Suppressor macrophage treated with lipopolysaccharide for 4 hours (primary cell): ENCODE data around the gene HDAC4.
"Not testable (repeated sequence)": the region's sequence is repeated elsewhere in the genome, so short reads cannot be mapped to it uniquely, and the experiment has no call there.

Experiments
- DNase-seq: peaks from one replicate; pipeline ENCODE4 v3.0.0-alpha.2; 2020

HDAC4 gene

DNA sequence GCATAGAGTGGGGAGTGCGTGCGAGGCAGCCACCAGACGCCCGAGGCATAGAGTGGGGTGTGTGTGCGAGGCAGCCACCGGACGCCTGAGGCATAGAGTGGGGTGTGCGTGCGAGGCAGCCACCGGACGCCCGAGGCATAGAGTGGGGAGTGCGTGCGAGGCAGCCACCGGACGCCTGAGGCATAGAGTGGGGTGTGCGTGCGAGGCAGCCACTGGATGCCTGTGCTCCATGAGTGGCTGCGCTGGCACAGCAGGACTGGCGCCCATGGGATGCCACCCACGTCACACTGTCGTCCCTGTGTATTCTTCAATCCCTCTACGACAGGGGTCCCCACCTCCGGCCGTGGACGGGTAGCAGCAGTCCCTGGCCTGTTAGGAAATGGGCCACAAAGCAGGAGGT is 221.9 kb downstream of the HDAC4 start:
- DNase-seq, result no peak

DNA sequence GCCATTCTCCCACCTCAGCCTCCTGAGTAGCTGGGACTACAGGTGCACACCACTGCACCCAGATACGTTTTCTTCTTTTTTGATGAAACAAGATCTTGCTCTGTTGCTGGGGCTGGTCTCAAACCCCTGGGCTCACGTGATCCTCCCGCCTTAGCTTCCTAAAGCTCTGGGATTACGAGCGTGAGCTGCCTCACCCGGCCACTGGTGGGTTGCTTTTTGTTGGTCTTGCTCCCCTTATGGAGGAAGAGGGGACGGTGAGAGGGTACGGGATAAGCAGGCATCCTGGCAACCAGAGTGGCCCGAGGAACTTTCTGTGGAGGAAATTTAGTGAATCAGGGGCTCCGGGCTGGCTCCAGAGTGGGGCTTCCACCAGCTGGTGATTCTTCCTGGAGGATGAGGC is 222.3 kb downstream of the HDAC4 start:
- no peak for DNase-seq

DNA sequence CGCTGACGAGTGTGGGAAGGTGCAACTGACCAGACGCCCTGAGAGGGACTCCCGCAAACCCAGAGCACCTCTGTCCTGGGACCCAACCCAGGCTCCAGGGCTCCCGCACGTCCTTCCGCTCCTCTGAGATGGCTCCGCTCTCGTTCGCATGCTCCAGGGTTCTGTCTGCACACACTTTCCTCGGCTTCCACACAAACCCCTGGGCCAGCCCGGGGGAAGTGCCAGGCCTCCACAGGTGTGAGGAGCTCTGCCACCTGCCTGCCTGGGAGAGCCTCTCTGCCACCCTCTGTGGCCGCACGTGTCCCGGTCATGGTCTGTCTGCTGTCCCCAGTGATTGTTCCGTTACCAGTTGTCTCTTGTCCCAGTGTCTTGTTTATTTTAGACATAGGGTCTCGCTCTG is 222.9 kb downstream of the HDAC4 start:
- DNase-seq, result no peak

DNA sequence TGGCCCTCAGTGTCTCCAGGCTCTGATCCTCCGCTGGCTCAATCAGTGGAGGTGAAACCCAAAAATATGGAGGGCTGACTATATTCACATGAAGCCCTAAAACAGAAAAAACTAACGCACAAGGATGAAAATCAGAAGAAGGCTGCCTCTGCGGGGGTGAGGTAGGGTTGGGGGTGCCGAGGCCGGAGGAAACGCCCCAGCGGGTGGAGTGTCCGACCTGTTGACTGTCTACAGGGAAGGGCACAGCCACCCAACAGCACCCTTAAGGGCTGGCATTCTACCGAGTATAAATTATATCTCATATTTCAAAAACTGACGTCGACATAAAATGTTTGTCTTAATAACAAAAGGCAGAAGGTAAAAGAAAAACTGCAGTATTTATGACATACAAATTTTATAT is 223.5 kb downstream of the HDAC4 start:
- DNase-seq, result no peak

GRCh38 chr2:239176138-239176803 is 224.5 kb downstream of the HDAC4 start:
- DNase-seq, result not testable (repeated sequence)

DNA sequence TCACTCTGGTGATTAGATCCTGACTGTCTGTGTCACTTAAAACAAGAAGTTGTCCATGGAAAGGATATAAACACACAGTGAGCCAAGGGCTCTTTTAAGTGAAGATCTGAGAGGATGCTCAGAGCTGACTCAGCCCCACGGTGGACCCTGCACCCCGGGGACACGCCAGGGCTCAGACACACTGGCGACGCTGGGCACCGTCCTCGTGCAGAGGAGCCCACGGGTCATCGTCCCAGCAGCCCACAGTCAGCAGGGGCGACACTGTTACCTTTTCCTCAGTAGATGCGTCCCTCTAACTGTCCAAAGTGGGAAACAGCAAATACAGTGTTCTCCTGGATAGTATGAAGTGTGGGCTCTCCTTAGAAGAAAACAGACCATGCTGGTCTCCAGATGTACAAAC is 225.6 kb downstream of the HDAC4 start:
- DNase-seq, result no peak

- DNase-seq, result no peak
Observed at GRCh38 chr2:239173301-239173700, 227.5 kb downstream of the HDAC4 start.

DNA sequence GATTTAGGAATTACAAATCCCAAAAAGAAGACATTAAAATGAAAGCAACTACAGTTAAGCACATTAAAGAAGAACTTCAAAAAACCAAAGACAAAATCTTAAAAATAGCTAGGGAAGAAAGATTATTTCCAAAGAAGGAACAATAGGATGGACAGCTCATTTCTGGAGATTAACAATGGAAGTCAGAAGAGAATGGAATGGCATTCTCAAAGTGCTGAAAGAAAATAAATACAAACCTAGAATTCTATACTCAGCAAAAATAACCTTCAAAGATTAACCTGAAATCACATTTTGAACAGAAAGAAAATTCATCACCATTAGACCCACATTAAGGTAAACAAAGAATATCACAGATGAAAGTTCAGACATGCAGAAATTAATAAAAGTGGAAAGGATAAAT is 229.2 kb downstream of the HDAC4 start:
- DNase-seq, result no peak

GRCh38 chr2:239169311-239170048 is 231.3 kb downstream of the HDAC4 start:
- DNase-seq, result no peak

GRCh38 chr2:239168575-239168974 is 232.2 kb downstream of the HDAC4 start:
- DNase-seq, result no peak

- DNase-seq, result no peak
Observed at GRCh38 chr2:239167766-239168444, 232.9 kb downstream of the HDAC4 start.

GRCh38 chr2:239167011-239167673 is 233.7 kb downstream of the HDAC4 start:
- no peak for DNase-seq

DNA sequence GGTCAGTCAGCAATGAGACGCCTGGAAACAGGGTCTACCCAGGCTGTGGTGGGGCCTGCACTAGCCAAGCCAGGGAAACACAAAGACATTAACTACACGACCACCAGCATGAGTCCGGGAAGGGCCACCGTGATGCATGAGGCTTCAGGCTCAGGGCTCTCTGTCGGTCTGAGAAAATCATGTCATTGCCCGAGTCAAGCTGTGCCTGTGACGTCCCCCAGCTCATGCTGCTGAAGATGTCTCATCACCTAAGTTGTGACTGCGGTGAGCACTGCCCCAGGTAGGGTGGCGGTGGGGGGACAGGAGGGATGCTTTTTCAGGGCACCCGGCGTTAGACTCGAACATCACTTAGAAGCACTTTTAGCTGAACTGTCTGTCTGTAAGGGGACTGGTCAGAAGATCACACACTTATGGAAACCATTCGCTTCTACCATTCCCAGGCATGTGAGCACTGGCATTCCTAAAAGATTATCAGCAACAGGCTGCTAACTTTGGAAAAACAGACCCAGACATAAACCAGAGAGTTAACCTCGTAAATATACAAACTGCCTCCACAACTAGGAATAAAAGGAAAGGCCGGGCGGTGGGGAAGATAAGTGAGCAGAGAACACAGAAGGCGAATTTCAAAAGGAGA is 234.5 kb downstream of the HDAC4 start:
- no peak for DNase-seq

DNA sequence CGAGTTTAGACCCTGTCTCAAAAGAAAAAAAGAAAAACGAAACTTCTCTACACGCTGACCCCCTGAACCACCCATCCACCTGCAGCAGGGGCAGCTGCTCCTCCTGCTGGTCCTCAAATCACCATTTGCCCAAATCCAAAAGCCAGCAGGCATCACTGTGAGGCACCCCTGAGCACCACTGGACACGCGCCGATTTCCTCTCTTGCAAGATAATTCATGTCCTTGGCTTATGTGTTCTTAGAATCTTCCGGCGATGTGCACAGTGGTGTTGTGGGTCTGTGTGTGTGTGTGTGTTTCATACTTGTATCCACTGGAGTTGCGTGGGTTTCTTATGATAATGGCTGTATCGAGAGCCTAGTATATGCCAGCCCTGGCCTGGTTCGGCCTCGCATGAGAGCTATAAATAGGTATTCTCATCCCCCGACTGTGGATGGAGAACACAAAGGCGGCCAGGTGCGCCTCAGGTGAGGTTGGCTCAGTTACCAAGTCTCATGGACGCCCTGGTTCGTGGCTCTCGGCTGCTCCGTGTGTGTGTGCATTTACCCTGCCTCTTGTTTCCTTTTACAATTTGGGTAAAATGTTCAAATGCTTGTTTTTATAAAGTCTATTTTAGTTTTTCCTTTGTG is 235.5 kb downstream of the HDAC4 start:
- DNase-seq, result no peak

- no peak for DNase-seq
Observed at GRCh38 chr2:239164335-239164871, 236.4 kb downstream of the HDAC4 start.

GRCh38 chr2:239163688-239164334 is 237.0 kb downstream of the HDAC4 start:
- no peak for DNase-seq

- no peak for DNase-seq
Observed at GRCh38 chr2:239162976-239163687, 237.7 kb downstream of the HDAC4 start.

DNA sequence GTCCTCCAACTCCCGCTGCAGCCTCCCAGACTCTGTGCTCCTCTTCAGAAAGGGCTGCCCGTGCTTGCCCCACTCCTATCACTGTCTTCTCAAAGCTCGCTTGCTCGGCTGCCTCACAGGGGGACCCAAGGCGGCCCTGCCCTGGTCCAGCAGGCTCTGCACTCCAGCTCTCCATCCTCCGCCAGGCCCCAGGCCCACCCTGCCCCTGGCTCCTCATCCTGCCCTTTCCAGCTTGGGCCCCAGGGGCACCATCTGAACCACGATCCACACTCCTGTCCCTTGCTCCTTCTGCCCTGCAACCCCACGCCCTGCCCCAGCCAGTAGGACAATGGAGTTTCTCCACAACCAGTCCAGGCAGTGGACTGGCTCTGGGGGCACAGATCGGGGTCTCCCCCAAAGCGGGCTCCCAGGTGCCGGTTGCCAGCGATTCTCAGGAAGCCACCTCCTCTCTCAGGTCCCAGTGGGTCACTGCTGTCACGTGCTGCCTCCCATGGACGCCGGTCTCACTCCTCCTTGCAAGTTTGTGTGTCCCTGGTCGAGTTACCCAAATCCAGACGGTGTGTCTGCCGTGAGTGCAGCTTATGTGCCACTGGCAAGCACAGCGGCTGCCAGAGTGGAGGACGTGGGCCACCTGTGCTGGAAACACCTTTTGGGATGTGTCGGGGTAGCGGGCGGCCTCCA is 238.5 kb downstream of the HDAC4 start:
- no peak for DNase-seq

DNA sequence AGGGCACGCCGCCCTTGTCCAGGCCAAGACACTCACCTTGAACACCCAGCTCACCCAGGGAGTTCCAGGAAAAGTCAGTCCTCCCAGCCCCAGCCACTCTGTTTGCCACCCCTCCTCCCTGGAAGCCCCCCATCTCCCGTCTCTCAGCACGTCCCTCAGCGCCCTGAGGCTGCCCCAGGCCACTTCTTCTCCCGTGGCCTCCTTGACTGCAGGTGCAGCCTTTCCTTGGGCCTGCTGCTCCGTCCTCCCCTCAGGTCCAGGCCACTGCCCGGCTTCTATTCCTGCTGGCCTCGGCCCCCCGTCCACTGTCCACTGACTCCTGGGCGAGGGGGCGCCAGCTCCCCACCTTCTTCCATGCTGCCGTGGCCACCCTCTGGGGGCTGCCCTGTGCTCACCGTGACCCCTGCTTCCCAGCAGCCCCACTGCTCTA is 239.1 kb downstream of the HDAC4 start:
- no peak for DNase-seq
